OCI-LY7 (cell line): ENCODE measurements around the gene EPB41. TPM values are rescaled to one million over a fixed set of nuclear protein-coding genes. Genes with fewer than 3 reads are reported as not detected.

Source experiments
- BruUV-seq: library from RNA; stranded (reverse); fragments of 400-500 nt; replicated peaks from 2 replicates; lab custom pipeline; 2021; lab: Mats Ljungman, UMichigan
- CTCF ChIA-PET: fragments of 300-600 bp; sonication (Branson Sonifier 250); formaldehyde crosslinking; loops from one replicate; lab custom pipeline; 2022; ENCODE audit warnings: antibody characterized with exemption; ENCODE audit not compliant: unreplicated experiment; lab: Charles Lee
- POLR2A ChIA-PET: fragments of 300-600 bp; sonication (Branson Sonifier 250); formaldehyde crosslinking; loops from one replicate; lab custom pipeline; 2022; ENCODE audit warnings: antibody characterized with exemption; lab: Charles Lee
- DNase-seq: peaks from one replicate; pipeline ENCODE4 v3.0.0-alpha.2; 2015; ENCODE audit warnings: low spot score
- H2AFZ ChIP-seq: fragments of 200-600 bp; sonication (generic), shearing (Covaris generic); 2 replicates; pipeline ENCODE4 v1.6.1; 2014; ENCODE audit warnings: mild to moderate bottlenecking, antibody characterized with exemption, low read length, moderate library complexity
- H3K27ac ChIP-seq: fragments of 200-600 bp; sonication (generic); 2 replicates; pipeline ENCODE4 v1.5.1; 2014; ENCODE audit warnings: mixed run types, low read depth, mild to moderate bottlenecking, moderate library complexity, low read length, inconsistent platforms; ENCODE audit not compliant: poor library complexity, severe bottlenecking
- H3K36me3 ChIP-seq: fragments of 200-600 bp; sonication (generic); 2 replicates; pipeline ENCODE4 v1.6.1; 2014; ENCODE audit warnings: mild to moderate bottlenecking, antibody characterized with exemption, low read length, moderate library complexity, mixed read lengths; ENCODE audit not compliant: insufficient read depth
- H3K4me1 ChIP-seq: fragments of 200-600 bp; sonication (generic); 2 replicates; pipeline ENCODE4 v1.5.1; 2014; ENCODE audit warnings: mild to moderate bottlenecking, low read length; ENCODE audit not compliant: insufficient read depth, poor library complexity, severe bottlenecking
- H3K4me2 ChIP-seq: fragments of 200-600 bp; sonication (generic); 2 replicates; pipeline ENCODE4 v1.6.1; 2014; ENCODE audit warnings: mild to moderate bottlenecking, low read length
- H3K4me3 ChIP-seq: fragments of 200-600 bp; sonication (generic); 2 replicates; pipeline ENCODE4 v1.5.1; 2014; ENCODE audit warnings: mild to moderate bottlenecking, low read depth, low read length; ENCODE audit not compliant: poor library complexity, severe bottlenecking
- H3K79me2 ChIP-seq: fragments of 200-600 bp; sonication (generic); 2 replicates; pipeline ENCODE4 v1.6.1; 2016; ENCODE audit warnings: low read depth, mild to moderate bottlenecking, low read length, moderate library complexity, mixed read lengths; ENCODE audit not compliant: insufficient read depth
- H3K9me2 ChIP-seq: fragments of 200-600 bp; sonication (generic); 2 replicates; pipeline ENCODE4 v1.6.1; 2016; ENCODE audit warnings: mild to moderate bottlenecking, low read length, mixed read lengths; ENCODE audit not compliant: insufficient read depth
- H3K9me3 ChIP-seq: fragments of 200-600 bp; sonication (generic); 2 replicates; pipeline ENCODE4 v1.6.1; 2014; ENCODE audit warnings: mild to moderate bottlenecking, mixed run types, low read length, mixed read lengths
- H4K20me1 ChIP-seq: fragments of 200-600 bp; sonication (generic); 2 replicates; pipeline ENCODE4 v1.6.1; 2014; ENCODE audit warnings: mild to moderate bottlenecking, antibody characterized with exemption, low read length, moderate library complexity, mixed read lengths; ENCODE audit not compliant: insufficient read depth
- EZH2phosphoT487 ChIP-seq: fragments of 200-600 bp; sonication (generic); IDR thresholded peaks from 2 replicates; pipeline ENCODE4 v1.6.1; 2018; ENCODE audit warnings: low read depth, borderline replicate concordance, mild to moderate bottlenecking, mixed run types, antibody characterized with exemption, low read length, moderate library complexity, mixed read lengths
- intact Hi-C: fragments of 100-400 bp; cut with micrococcal nuclease; formaldehyde crosslinking; loops from one replicate; pipeline ENCODE4 v1.10.0; 2022; ENCODE audit not compliant: unreplicated experiment
- total RNA-seq, 2 experiments: library from RNA; depleted of rRNA in 1 of 2; stranded (reverse); fragments of >200 nt in 1 of 2; shearing (Covaris generic) in 1 of 2; gene quantifications; 2 replicates each; pipeline ENCODE4 v1.2.3, GENCODE V29; 2014 to 2022
- TF ChIP-seq, protein P1 (sequence below): fragments of 200-600 bp; sonication (generic); conservative IDR thresholded peaks from 2 replicates; pipeline ENCODE4 v1.5.1; 2014; ENCODE audit warnings: mild to moderate bottlenecking, antibody characterized with exemption, low read length, moderate library complexity, mixed read lengths

The EPB41 gene
- total RNA-seq, 2 experiments from 2014 or later: 102 to 103 TPM

DNA sequence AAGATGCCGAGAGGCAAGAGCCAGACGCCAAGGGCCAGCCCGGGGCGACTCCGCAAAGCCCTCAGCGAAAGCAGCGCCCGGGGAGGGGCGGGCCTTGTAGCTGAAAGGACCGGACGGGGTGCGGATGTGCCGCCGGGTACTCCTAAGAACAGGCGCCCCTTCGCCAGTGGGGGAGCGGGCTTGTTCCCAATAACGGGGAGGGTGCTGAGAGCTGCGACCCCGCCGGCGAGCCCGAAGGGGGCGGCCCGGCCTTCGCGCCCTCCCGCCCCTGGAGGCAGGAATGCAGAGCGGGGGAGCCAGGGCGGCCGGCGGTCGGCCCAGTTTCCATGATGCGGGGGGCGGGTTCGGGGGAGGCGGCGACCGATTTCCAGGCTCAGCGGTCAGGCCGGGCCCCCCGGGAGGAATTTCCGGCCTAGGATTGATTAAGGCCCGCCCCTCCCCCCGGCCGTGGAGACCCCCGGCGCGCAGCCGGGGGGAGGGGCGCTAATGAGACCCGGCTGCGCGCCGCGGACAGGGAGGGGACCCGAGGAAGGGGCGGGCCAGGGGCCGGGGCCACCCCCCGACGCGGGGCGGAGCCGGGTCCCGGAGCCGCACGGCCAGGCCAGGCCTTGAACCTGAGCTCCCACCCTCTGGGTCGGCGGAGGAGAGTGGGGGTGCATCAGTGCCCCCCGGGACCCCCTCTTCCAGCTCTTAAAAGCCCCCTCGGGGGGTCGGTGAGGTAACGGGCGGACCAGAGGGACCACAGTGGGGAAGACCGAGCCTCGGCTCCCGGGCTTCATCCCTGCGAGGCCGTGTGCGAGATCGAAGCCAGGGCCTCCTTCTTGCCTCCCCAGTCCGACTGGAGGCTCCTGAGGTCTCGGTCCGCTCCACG lies 210.2 kb downstream of the EPB41 start:
- Histone ChIP-seq H4K20me1 (no peaks in the 10 kb centered on the region), H3K4me3 (peak overlapping the region; percentile 61), H3K9me3 (no peaks in the 10 kb centered on the region), H2AFZ (no peak overlapping the region), H3K4me1 (no peaks in the 10 kb centered on the region), H3K4me2 (peak overlapping the region; percentile 66), H3K27ac (no peak overlapping the region), H3K36me3 (no peaks in the 10 kb centered on the region), H3K79me2 (no peaks in the 10 kb centered on the region), H3K9me2 (no peaks in the 10 kb centered on the region)
- TF ChIP-seq, protein P1, sequence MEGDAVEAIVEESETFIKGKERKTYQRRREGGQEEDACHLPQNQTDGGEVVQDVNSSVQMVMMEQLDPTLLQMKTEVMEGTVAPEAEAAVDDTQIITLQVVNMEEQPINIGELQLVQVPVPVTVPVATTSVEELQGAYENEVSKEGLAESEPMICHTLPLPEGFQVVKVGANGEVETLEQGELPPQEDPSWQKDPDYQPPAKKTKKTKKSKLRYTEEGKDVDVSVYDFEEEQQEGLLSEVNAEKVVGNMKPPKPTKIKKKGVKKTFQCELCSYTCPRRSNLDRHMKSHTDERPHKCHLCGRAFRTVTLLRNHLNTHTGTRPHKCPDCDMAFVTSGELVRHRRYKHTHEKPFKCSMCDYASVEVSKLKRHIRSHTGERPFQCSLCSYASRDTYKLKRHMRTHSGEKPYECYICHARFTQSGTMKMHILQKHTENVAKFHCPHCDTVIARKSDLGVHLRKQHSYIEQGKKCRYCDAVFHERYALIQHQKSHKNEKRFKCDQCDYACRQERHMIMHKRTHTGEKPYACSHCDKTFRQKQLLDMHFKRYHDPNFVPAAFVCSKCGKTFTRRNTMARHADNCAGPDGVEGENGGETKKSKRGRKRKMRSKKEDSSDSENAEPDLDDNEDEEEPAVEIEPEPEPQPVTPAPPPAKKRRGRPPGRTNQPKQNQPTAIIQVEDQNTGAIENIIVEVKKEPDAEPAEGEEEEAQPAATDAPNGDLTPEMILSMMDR: no peak
- TF ChIP-seq EZH2phosphoT487: no peak
- ChIA-PET CTCF (no interaction called here), POLR2A (interaction anchor here (0.7 kb wide), 2 partner anchors 76 to 293 kb away, joined by 3 read pairs; no protein-coding TSS in a partner anchor)
- intact Hi-C loops: no loop called here
- DNase-seq: peak; percentile 44
- no TSS peak for BruUV-seq

- BruUV-seq: no TSS peak
- H3K27ac ChIP-seq: no peak overlapping the region
- no peaks in the 10 kb centered on the region for H3K9me3 ChIP-seq
- H3K4me3 ChIP-seq: no peak overlapping the region
- H2AFZ ChIP-seq: no peak overlapping the region
- POLR2A ChIA-PET: interaction anchor here (0.7 kb wide), 1 partner anchor 292 kb away, joined by 3 read pairs; no protein-coding TSS in a partner anchor
- CTCF ChIA-PET: no interaction called here
- no peak for DNase-seq
- TF ChIP-seq, protein P1: no peak
- no peak for TF ChIP-seq EZH2phosphoT487
- no peaks in the 10 kb centered on the region for H3K36me3 ChIP-seq
- no peaks in the 10 kb centered on the region for H3K79me2 ChIP-seq
- H3K4me1 ChIP-seq: no peaks in the 10 kb centered on the region
- H3K4me2 ChIP-seq: no peak overlapping the region
- intact Hi-C loops: no loop called here
- no peaks in the 10 kb centered on the region for H4K20me1 ChIP-seq
- H3K9me2 ChIP-seq: no peaks in the 10 kb centered on the region
These were observed 210.9 kb downstream of the EPB41 start for GRCh38 chr1:29125237-29125641.

DNA sequence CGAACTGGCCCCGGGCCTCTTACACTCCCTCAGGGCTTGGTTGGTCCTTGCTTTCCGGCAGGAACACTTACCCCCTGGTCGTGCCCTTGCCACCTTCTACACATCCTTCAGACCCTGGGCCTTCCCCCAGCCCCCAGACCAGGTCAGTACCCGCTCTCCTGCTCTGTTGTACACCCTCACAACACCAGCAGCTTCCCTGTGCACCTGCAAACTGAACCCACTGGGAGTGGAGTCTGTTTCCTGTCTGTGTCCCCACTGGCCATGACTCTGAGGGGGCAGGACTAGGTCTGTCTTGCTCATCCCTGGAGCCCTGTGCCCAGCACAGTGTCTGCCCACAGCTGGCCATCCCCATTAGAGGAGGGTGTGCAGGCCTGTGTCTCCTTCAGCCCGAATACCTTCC lies 211.4 kb downstream of the EPB41 start:
- H2AFZ ChIP-seq: no peak overlapping the region
- no peaks in the 10 kb centered on the region for H3K9me3 ChIP-seq
- intact Hi-C loops: no loop called here
- ChIA-PET POLR2A (interaction anchor here (0.7 kb wide), 1 partner anchor 292 kb away, joined by 3 read pairs; no protein-coding TSS in a partner anchor), CTCF (no interaction called here)
- no peaks in the 10 kb centered on the region for H4K20me1 ChIP-seq
- no peaks in the 10 kb centered on the region for H3K9me2 ChIP-seq
- no peaks in the 10 kb centered on the region for H3K4me1 ChIP-seq
- no peak for DNase-seq
- no TSS peak for BruUV-seq
- TF ChIP-seq, protein P1: no peak
- no peak for TF ChIP-seq EZH2phosphoT487
- H3K79me2 ChIP-seq: no peaks in the 10 kb centered on the region
- H3K4me3 ChIP-seq: no peak overlapping the region
- H3K4me2 ChIP-seq: no peak overlapping the region
- no peaks in the 10 kb centered on the region for H3K36me3 ChIP-seq
- H3K27ac ChIP-seq: no peak overlapping the region
